Smooth muscle cell (in vitro differentiated cells): ENCODE data around the gene TBPL2. TPM values are rescaled to one million over a fixed set of nuclear protein-coding genes. Genes with fewer than 3 reads are reported as not detected.

ENCODE experiments used
- DNase-seq: peaks from one replicate; lab custom pipeline; 2025; ENCODE audit not compliant: unreplicated experiment; lab: John Stamatoyannopoulos, UW
- H2AFZ ChIP-seq: fragments of 200-600 bp; sonication (generic); 2 replicates; pipeline ENCODE4 v1.6.0; 2016; ENCODE audit warnings: antibody characterized with exemption, low read depth, mild to moderate bottlenecking
- H3F3A ChIP-seq: fragments of 200-600 bp; sonication (generic); 2 replicates; pipeline ENCODE4 v1.6.0; 2017; ENCODE audit warnings: antibody characterized with exemption, low read depth
- H3K27ac ChIP-seq: fragments of 200-600 bp; sonication (generic); 2 replicates; pipeline ENCODE4 v1.5.1; 2016; ENCODE audit warnings: low read depth, mild to moderate bottlenecking
- H3K27me3 ChIP-seq: fragments of 200-600 bp; sonication (generic); 2 replicates; pipeline ENCODE4 v1.6.1; 2016; ENCODE audit warnings: low read depth, mild to moderate bottlenecking
- H3K36me3 ChIP-seq: fragments of 200-600 bp; sonication (generic); 2 replicates; pipeline ENCODE4 v1.5.1; 2016; ENCODE audit warnings: low read depth
- H3K4me1 ChIP-seq: fragments of 200-600 bp; sonication (generic); 2 replicates; pipeline ENCODE4 v1.5.1; 2016; ENCODE audit warnings: low read depth
- H3K4me2 ChIP-seq: fragments of 200-600 bp; sonication (generic); 2 replicates; pipeline ENCODE4 v1.6.0; 2016; ENCODE audit warnings: mild to moderate bottlenecking
- H3K4me3 ChIP-seq: fragments of 200-600 bp; sonication (generic); 2 replicates; pipeline ENCODE4 v1.5.1; 2016; ENCODE audit warnings: mild to moderate bottlenecking
- H3K79me2 ChIP-seq: fragments of 200-600 bp; sonication (generic); 2 replicates; pipeline ENCODE4 v1.6.0; 2016; ENCODE audit warnings: low read depth, mild to moderate bottlenecking
- H3K9ac ChIP-seq: fragments of 200-600 bp; sonication (generic); 2 replicates; pipeline ENCODE4 v1.6.0; 2016; ENCODE audit warnings: low read depth
- H3K9me3 ChIP-seq: fragments of 200-600 bp; sonication (generic); replicated peaks from 2 replicates; pipeline ENCODE4 v1.5.1; 2016; ENCODE audit warnings: low read depth
- H4K20me1 ChIP-seq: fragments of 200-600 bp; sonication (generic); 2 replicates; pipeline ENCODE4 v1.6.0; 2016; ENCODE audit warnings: low read depth
- CTCF ChIP-seq: fragments of 200-600 bp; sonication (generic); IDR thresholded peaks from 2 replicates; pipeline ENCODE4 v1.5.1; 2017; ENCODE audit warnings: borderline replicate concordance, mild to moderate bottlenecking, antibody characterized with exemption; ENCODE audit not compliant: insufficient read depth, poor library complexity, severe bottlenecking
- WGBS: methylation state at CpG from one replicate; pipeline ENCODE4 v1.1.7; 2016; ENCODE audit warnings: low lambda C conversion rate; 5-methylcytosine and 5-hydroxymethylcytosine counted together
- polyA plus RNA-seq: library from polyadenylated mRNA; unstranded; fragments of >200 nt; fragmentation: Nextera tagmentation; extraction: Ambion mirVana; gene quantifications from 2 replicates; pipeline ENCODE4 v1.2.1, GENCODE V29; 2016
- total RNA-seq: library from RNA; depleted of rRNA; stranded (reverse); fragments of >200 nt; gene quantifications from 2 replicates; pipeline ENCODE4 v1.2.3, GENCODE V29; 2014

TBPL2 gene
- total and polyA plus RNA-seq, 2 experiments from 2014 or later = not detected

DNA sequence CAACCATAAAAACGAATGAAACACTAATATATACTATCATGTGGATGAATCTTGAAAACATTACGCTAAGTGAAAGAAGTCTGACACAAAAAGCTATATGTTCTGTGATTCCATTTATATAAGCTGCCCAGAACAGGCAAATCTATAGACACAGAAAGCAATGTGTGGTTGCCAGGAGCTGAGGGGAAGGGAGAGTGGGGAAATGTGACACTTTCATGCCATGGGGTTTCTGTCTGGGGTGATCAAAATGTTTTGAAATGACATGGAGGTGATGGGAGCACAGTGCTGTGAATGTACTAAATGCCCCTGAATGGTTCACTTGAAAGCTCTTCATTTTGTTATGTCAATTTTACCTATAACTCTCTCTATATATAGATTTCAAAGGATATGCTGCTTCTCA, 58.9 kb downstream of the TBPL2 start:
- no peak overlapping the region for H2AFZ ChIP-seq
- DNase-seq = no peak
- no peak overlapping the region for H3K27ac ChIP-seq
- no peaks in the 10 kb centered on the region for H3K27me3 ChIP-seq
- WGBS = 70% methylated on average over 2 of the region's 2 CpGs
- no peaks in the 10 kb centered on the region for H4K20me1 ChIP-seq
- H3K36me3 ChIP-seq = peaks cover 4% of the 10 kb centered on the region
- H3K4me3 ChIP-seq = no peak overlapping the region
- H3K4me2 ChIP-seq = no peak overlapping the region
- no peak for TF ChIP-seq CTCF
- no peaks in the 10 kb centered on the region for H3K79me2 ChIP-seq
- H3F3A ChIP-seq = peaks cover 2% of the 10 kb centered on the region
- H3K9me3 ChIP-seq = no peaks in the 10 kb centered on the region
- H3K4me1 ChIP-seq = no peaks in the 10 kb centered on the region
- H3K9ac ChIP-seq = no peak overlapping the region

- DNase-seq = no peak
- no peak overlapping the region for H3K27ac ChIP-seq
- no peak for TF ChIP-seq CTCF
- H3K27me3 ChIP-seq = no peaks in the 10 kb centered on the region
- H3K79me2 ChIP-seq = no peaks in the 10 kb centered on the region
- H2AFZ ChIP-seq = no peak overlapping the region
- H3K9me3 ChIP-seq = no peaks in the 10 kb centered on the region
- no peak overlapping the region for H3K4me3 ChIP-seq
- H3K9ac ChIP-seq = no peak overlapping the region
- peaks cover 4% of the 10 kb centered on the region for H3K36me3 ChIP-seq
- peaks cover 2% of the 10 kb centered on the region for H3F3A ChIP-seq
- no peaks in the 10 kb centered on the region for H4K20me1 ChIP-seq
- H3K4me2 ChIP-seq = no peak overlapping the region
- 97% methylated on average over 5 of the region's 5 CpGs for WGBS
- no peaks in the 10 kb centered on the region for H3K4me1 ChIP-seq
Measured at GRCh38 chr14:55381040-55381439, 59.4 kb downstream of the TBPL2 start.

- Histone ChIP-seq H3F3A (no peaks in the 10 kb centered on the region), H2AFZ (no peak overlapping the region), H3K4me1 (no peaks in the 10 kb centered on the region), H3K4me3 (no peak overlapping the region), H3K79me2 (no peaks in the 10 kb centered on the region), H3K9me3 (no peaks in the 10 kb centered on the region), H3K36me3 (peaks cover 4% of the 10 kb centered on the region), H3K27me3 (no peaks in the 10 kb centered on the region), H3K27ac (no peak overlapping the region), H3K9ac (no peak overlapping the region), H4K20me1 (no peaks in the 10 kb centered on the region), H3K4me2 (no peak overlapping the region)
- no peak for DNase-seq
- 97% methylated on average over 5 of the region's 5 CpGs for WGBS
- no peak for TF ChIP-seq CTCF
Measured at GRCh38 chr14:55377236-55377635, 63.2 kb downstream of the TBPL2 start.

- TF ChIP-seq CTCF = no peak
- Histone ChIP-seq H3F3A (no peaks in the 10 kb centered on the region), H3K36me3 (no peaks in the 10 kb centered on the region), H3K9me3 (no peaks in the 10 kb centered on the region), H2AFZ (no peak overlapping the region), H3K4me3 (no peak overlapping the region), H3K27me3 (no peaks in the 10 kb centered on the region), H3K4me1 (no peaks in the 10 kb centered on the region), H3K79me2 (no peaks in the 10 kb centered on the region), H3K9ac (no peak overlapping the region), H3K27ac (no peak overlapping the region), H4K20me1 (no peaks in the 10 kb centered on the region), H3K4me2 (no peak overlapping the region)
- 98% methylated on average over 4 of the region's 4 CpGs for WGBS
- DNase-seq = no peak
Measured at GRCh38 chr14:55374771-55375170, 65.6 kb downstream of the TBPL2 start.
